Measurements from ENCODE around the gene SH3RF3.

DNA sequence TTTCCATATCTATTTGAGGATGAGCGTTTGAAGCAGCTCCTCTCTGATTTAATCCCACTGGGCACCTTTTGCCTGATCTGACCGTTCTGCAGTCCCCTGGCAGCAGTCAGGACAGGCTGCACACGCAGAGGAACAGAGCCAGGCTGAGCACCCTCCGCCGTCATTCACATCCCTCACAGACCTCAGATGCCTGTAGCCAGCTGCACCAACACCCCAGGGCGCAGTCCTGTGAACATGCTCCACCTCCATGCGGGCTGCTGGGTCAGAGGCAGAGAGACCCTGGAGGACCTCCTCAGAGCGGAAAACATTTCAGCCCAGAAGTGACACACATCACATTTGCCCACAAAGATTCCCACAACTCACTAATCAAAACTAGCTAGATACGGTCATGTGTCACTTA is 338.7 kb downstream of the SH3RF3 start:
- TF ChIP-seq CTCF (IDR thresholded peaks at IDR 0.05) (no peak), POLR2A (IDR thresholded peaks at IDR 0.05) (no peak)

Measured in adrenal gland (tissue), 5 donors.